Activated CD4-positive, alpha-beta T cell treated with anti-CD3 and anti-CD28 coated beads, Interleukin-2, Interleukin-4, amounts not matched to agents 100 ng/mL and 50 ng/mL, durations not matched to agents 16 hours and 8 hours (primary cell): ENCODE measurements around the gene ARHGAP15.

Experiments
- DNase-seq: peaks from one replicate; pipeline ENCODE4 v3.0.0-alpha.2; 2020; ENCODE audit warnings: low spot score

The ARHGAP15 gene

GRCh38 chr2:143225931-143226330 is 96.7 kb downstream of the ARHGAP15 start:
- no peak for DNase-seq

GRCh38 chr2:143226714-143227541 is 97.7 kb downstream of the ARHGAP15 start:
- no peak for DNase-seq

- DNase-seq: no peak
Observed at GRCh38 chr2:143229411-143229810, 100.2 kb downstream of the ARHGAP15 start.

- DNase-seq: no peak
Observed at GRCh38 chr2:143229952-143230351, 100.7 kb downstream of the ARHGAP15 start.

- no peak for DNase-seq
Observed at GRCh38 chr2:143230506-143231253, 101.5 kb downstream of the ARHGAP15 start.

GRCh38 chr2:143231254-143231645 is 102.0 kb downstream of the ARHGAP15 start:
- DNase-seq: no peak

- no peak for DNase-seq
Observed at GRCh38 chr2:143237146-143237777, 108.0 kb downstream of the ARHGAP15 start.

GRCh38 chr2:143241403-143242088 is 112.3 kb downstream of the ARHGAP15 start:
- no peak for DNase-seq

- DNase-seq: no peak
Observed at GRCh38 chr2:143246246-143246645, 117.0 kb downstream of the ARHGAP15 start.

GRCh38 chr2:143246815-143247744 is 117.9 kb downstream of the ARHGAP15 start:
- no peak for DNase-seq

GRCh38 chr2:143248631-143249030 is 119.4 kb downstream of the ARHGAP15 start:
- no peak for DNase-seq

- no peak for DNase-seq
Observed at GRCh38 chr2:143251681-143252080, 122.5 kb downstream of the ARHGAP15 start.

GRCh38 chr2:143252138-143252907 is 123.1 kb downstream of the ARHGAP15 start:
- DNase-seq: peak; percentile 48

GRCh38 chr2:143254110-143254509 is 124.9 kb downstream of the ARHGAP15 start:
- DNase-seq: no peak

GRCh38 chr2:143255086-143255485 is 125.9 kb downstream of the ARHGAP15 start:
- no peak for DNase-seq

- peak; percentile 75 for DNase-seq
Observed at GRCh38 chr2:143255899-143256298, 126.7 kb downstream of the ARHGAP15 start.

- DNase-seq: peak; percentile 66
Observed at GRCh38 chr2:143258126-143258892, 129.1 kb downstream of the ARHGAP15 start.

GRCh38 chr2:143259368-143259958 is 130.2 kb downstream of the ARHGAP15 start:
- peak; percentile 84 for DNase-seq

- peak; percentile 81 for DNase-seq
Observed at GRCh38 chr2:143261986-143262385, 132.8 kb downstream of the ARHGAP15 start.
